K562 (cell line): ENCODE results near the gene PEX3. TPM values are rescaled to one million over a fixed set of nuclear protein-coding genes. Genes with fewer than 3 reads are reported as not detected.
A peak's percentile ranks its signal among the peaks of the same experiment; 100 is the strongest.

Experiments
- ATF3 ChIP-seq, 2 experiments: fragments of 450-650 bp in 1 of 2; sonication (generic) in 1 of 2; formaldehyde crosslinking in 1 of 2; IDR thresholded peaks in 1 of 2; conservative IDR thresholded peaks in 1 of 2; 2 replicates each; pipeline versions ENCODE4 v1.6.1 to v1.8.1; 2016 to 2023; ENCODE audit warnings: mild to moderate bottlenecking in 2 of 2, moderate library complexity in 2 of 2, inconsistent platforms in 1 of 2, missing genetic modification reagents in 1 of 2
- GATA2 ChIP-seq: sonication (generic); formaldehyde crosslinking; IDR thresholded peaks from 2 replicates; pipeline ENCODE4 v1.4.0; 2020; ENCODE audit warnings: mild to moderate bottlenecking, missing genetic modification reagents
- GTF3C2 ChIP-seq: IDR thresholded peaks from 3 replicates; pipeline ENCODE4 v1.6.1; 2011; ENCODE audit warnings: borderline replicate concordance, mild to moderate bottlenecking, moderate library complexity; ENCODE audit not compliant: insufficient read length; ENCODE audit errors: extremely low read depth
- JUNB ChIP-seq: fragments of 450-650 bp; formaldehyde crosslinking; conservative IDR thresholded peaks from 2 replicates; pipeline ENCODE4 v1.4.0; 2020; ENCODE audit warnings: mild to moderate bottlenecking
- MTF1 ChIP-seq: fragments of 250-450 bp; sonication (Bioruptor Pico); IDR thresholded peaks from 2 replicates; pipeline ENCODE4 v1.9.0; 2021; ENCODE audit warnings: moderate library complexity, mild to moderate bottlenecking, inconsistent platforms, borderline replicate concordance
- RBBP5 ChIP-seq: fragments of 200-600 bp; sonication (generic); IDR thresholded peaks from 2 replicates; pipeline ENCODE4 v1.6.1; 2012; ENCODE audit warnings: borderline replicate concordance, mild to moderate bottlenecking, low read length, control low read depth, inconsistent platforms; ENCODE audit not compliant: insufficient read depth, poor library complexity, severe bottlenecking
- REST ChIP-seq, 2 experiments: fragments of 450-650 bp; formaldehyde crosslinking in 1 of 2; IDR thresholded peaks; 2 replicates each; pipeline versions ENCODE4 v1.4.0 to v1.6.1; 2014 to 2020; ENCODE audit warnings: mild to moderate bottlenecking in 2 of 2, borderline replicate concordance in 1 of 2, low read depth in 1 of 2
- RFX5 ChIP-seq: IDR thresholded peaks from 2 replicates; pipeline ENCODE4 v1.6.1; 2011; ENCODE audit warnings: low read depth, mild to moderate bottlenecking, improper control_type of control experiment, low read length
- SAFB2 ChIP-seq: fragments of 200-400 bp; formaldehyde crosslinking; IDR thresholded peaks from 2 replicates; pipeline ENCODE4 v1.6.1; 2018; ENCODE audit warnings: borderline replicate concordance, low read length, low read depth, moderate library complexity; ENCODE audit not compliant: severe bottlenecking
- SIRT6 ChIP-seq: IDR thresholded peaks from one replicate; pipeline ENCODE4 v1.6.1; 2012; ENCODE audit warnings: low read depth, mild to moderate bottlenecking, control low read depth, inconsistent platforms, low read length, moderate library complexity
- TCFL5 ChIP-seq: fragments of 250-450 bp; sonication (Bioruptor Pico); conservative IDR thresholded peaks from 2 replicates; pipeline ENCODE4 v1.6.1; 2021; ENCODE audit warnings: mild to moderate bottlenecking, moderate library complexity, matching md5 sums
- ZSCAN32 ChIP-seq: fragments of 450-650 bp; formaldehyde crosslinking; IDR thresholded peaks from 2 replicates; pipeline ENCODE4 v1.4.0; 2020; ENCODE audit warnings: mild to moderate bottlenecking, moderate library complexity
- polyA plus RNA-seq, 8 experiments: library from polyadenylated mRNA; depleted of rRNA in 4 of 8; stranded (reverse) in 5 of 8; unstranded in 3 of 8; fragments of >200 nt; fragmentation: Nextera tagmentation in 2 of 8; fragmentation: Illumina TruSeq in 1 of 8; extraction: Ambion mirVana in 2 of 8; extraction: Trizol in 1 of 8; gene quantifications; 2 replicates each; pipeline versions ENCODE4 v1.2.1 to v1.2.3, GENCODE V29; 2011 to 2014; ENCODE audit warnings: inconsistent platforms in 1 of 8, missing spikeins in 1 of 8
- total RNA-seq, 7 experiments: library from RNA; depleted of rRNA in 6 of 7; stranded (reverse); fragments of >200 nt in 6 of 7; fragmentation: Illumina TruSeq in 2 of 7; extraction: Trizol in 2 of 7; gene quantifications; 2 replicates each; pipeline versions ENCODE4 v1.2.1 to v1.2.3, GENCODE V29; 2011 to 2021; ENCODE audit warnings: low replicate concordance in 1 of 7

PEX3 gene
- total and polyA plus RNA-seq, 9 of the 15 experiments (the other 6 are each of a cell fraction or from before 2014, with no cell fraction given) = 17.3 to 69.6 (median 32.7) TPM

GRCh38 chr6:143449714-143450452 lies 722 bp upstream of the PEX3 start (continued):
- peak; percentile 89 for TF ChIP-seq GTF3C2
- TF ChIP-seq ATF3 (IDR thresholded peaks at IDR 0.05) = no peak
- no peak for TF ChIP-seq ATF3 (CRISPR knock-in tag; conservative IDR thresholded peaks at IDR 0.05)
- TF ChIP-seq SAFB2 = no peak
- no peak for TF ChIP-seq GATA2 (CRISPR knock-in tag)
- no peak for TF ChIP-seq MTF1 (CRISPR knock-in tag)
- TF ChIP-seq SIRT6 = no peak
- TF ChIP-seq RFX5 = no peak
- TF ChIP-seq TCFL5 (CRISPR knock-in tag) = no peak
- no peak for TF ChIP-seq ZSCAN32 (CRISPR knock-in tag)
- TF ChIP-seq JUNB (CRISPR knock-in tag) = no peak
- TF ChIP-seq REST (IDR thresholded peaks at IDR 0.05; ENCODE audit: borderline replicate concordance) = no peak
- TF ChIP-seq REST (CRISPR knock-in tag; IDR thresholded peaks at IDR 0.05; ENCODE audit: low read depth) = no peak
- no peak for TF ChIP-seq RBBP5
